Activated CD4-positive, alpha-beta T cell treated with anti-CD3 and anti-CD28 coated beads, Interleukin-2, Interleukin-4, amounts not matched to agents 100 ng/mL and 50 ng/mL, durations not matched to agents 16 hours and 8 hours (primary cell): ENCODE data around the gene STPG2.

Experiments used
- DNase-seq: peaks from one replicate; pipeline ENCODE4 v3.0.0-alpha.2; 2020; ENCODE audit warnings: low spot score

The STPG2 gene

DNA sequence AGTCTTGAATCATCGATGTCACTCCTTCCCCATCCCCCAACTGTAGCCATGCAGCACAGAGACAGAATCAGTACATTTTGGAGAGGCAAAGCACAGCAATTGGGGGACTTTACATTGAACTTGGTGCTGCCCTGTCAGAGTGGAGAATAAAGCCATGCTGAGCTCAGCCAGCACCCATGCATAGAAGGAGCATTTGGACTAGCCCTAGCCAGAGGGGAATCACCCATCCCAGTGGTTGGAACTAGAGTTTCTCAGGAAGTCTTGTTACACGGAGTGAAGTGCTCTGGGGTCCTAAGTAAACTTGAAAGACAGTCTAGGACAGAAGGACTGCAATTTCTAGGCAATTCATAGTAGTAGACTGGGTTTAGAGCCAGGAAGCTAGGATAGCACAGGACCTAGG is 49.6 kb downstream of the STPG2 start:
- no peak for DNase-seq

DNA sequence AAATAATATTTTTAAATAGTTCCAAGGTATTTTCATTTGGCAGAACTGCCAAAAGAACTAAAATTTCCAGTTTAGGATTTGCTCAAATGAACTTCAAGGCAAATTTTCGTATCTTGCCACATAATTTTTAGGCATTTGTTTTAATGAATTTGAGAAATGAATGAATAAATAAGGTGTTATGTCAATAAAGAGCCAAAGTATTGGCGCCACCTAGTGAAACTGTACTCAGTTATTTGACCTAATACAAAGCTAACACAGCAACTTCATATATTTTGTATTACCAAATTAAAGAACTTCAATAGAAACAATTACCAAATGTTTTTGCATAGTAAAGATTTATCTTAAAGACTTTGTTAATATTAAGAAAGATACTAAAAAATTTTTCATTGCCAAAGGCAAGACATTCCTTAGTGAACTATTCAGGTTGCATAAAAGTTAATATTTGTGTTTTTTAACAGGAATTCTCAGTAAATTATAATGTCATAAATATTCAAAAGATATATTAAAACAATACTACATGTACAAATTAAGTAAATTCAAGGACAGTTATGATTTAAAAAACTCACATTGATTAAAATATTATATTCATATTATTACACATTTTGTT is 50.3 kb downstream of the STPG2 start:
- DNase-seq = peak; percentile 9

DNA sequence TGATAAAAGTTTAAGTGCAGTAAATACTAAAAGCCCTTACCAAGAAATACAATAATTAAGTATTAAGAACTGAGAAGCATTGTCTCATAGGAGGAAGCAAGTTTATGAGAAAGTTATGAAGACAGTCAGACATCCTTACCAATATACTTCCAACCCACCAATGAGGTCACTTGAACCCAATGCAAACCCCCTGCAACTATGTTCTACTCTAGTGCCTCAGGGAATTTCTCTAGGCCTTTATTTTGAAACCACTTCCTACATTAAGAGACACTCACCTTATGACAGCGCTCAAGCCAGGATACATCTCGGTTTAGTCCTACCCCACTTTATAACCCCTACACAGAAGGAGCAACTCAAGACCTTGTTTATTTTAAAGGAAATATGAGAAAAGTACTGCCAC is 61.3 kb downstream of the STPG2 start:
- no peak for DNase-seq

DNA sequence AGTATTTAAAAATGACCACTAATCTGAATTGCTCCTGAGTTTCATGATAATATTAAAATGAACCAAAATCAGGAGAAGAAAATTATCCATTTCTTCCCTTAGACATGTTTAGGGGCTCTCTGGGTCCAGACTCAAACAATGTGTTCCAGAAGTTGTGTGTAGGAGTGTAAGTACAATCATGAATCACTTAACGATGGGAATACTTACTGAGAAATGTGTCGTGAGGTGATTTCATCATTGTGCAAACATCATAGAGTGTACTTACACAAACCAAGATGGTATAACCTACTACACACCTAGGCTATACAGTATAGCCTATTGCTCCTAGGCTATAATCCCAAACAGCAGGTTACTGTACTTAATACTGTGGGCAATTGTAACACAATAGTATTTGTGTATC is 74.8 kb downstream of the STPG2 start:
- DNase-seq = no peak

DNA sequence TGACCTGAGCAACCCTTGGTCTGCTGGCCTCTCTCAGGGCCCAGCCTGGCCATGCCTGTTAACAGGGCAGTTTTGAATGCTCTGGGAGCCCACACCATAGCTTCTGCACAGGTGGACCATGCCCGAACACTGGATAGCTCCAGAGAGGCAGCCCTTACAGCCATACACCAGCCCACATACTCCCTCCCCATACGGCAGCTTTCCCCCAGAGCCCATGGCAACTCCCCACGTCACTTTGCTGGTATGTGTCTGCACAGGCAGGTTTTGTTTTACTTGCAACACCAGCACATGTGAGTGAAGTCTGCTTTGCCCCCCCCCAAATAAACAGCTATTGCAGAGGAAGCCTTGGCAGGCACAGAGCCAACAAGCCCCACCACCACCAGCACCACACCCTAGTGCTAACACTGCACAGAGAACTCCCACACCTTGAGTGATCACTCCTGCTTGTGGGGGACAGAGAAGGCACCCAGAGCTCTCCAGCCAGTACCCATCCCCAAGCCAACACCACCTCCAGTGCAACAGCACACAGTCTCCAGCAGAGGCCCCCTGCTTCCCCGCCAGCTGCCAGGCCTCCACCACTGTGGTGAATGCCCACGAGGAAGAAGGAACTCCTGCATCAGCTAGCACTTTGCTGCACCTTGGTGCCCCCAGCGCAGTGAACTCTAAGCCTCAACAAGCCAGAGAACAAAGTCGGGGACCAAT is 87.3 kb downstream of the STPG2 start:
- no peak for DNase-seq

DNA sequence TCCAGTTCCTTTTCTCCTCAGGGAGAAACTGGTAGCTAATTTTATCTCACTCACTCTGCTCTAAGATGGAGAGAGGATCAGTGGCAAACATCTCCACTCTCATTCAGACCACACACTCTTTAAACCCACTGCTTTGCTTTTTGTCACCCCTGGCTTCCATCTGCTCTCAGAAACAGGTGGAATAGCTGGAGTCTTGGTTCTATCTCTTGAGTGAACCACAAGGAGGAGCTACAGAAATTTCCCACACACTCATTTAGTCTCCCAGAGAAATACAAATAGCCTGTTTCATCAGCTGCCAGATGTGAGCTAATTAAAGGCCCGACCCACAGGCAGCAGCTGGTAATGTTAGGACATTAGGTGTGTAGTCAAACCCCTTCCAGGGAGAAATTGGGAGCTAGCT is 96.6 kb downstream of the STPG2 start:
- no peak for DNase-seq

DNA sequence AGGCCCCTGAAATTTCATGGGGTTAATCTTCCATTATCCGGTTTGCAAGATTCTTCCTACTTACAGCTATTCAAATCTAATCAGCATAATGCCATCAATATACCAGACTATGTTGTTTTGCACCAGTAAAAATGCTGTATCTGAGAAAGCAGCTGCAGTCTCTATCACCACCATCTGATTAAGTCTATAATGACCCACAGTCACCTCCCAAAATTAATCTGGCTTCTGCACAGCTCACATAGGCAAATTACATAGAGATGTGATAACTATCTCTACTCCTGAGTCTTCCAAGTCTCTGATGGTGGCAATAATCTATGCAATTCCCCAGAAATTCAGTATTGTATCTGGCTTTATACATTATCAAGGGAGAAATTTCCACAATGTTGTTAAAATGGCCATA is 113.2 kb downstream of the STPG2 start:
- no peak for DNase-seq

DNA sequence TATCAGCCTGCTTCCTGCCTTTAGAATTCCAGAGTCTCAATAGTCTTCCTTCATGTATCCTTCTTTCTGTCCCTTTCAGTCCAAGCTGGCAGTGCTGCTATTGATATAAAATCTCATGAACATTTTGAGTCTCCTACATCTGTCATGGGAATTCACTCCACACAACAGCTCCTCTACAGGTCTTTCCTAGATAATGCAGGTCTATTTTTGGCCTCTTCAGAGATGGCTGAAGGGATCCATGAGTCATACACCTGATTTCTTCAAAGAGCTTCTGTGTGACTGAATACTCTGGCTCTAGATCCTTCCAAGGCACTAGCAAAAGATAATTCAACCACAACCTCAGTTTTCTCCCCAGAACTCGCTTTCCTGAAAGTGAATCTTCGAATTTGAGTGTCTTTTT is 115.4 kb downstream of the STPG2 start:
- DNase-seq = peak; percentile 2

DNA sequence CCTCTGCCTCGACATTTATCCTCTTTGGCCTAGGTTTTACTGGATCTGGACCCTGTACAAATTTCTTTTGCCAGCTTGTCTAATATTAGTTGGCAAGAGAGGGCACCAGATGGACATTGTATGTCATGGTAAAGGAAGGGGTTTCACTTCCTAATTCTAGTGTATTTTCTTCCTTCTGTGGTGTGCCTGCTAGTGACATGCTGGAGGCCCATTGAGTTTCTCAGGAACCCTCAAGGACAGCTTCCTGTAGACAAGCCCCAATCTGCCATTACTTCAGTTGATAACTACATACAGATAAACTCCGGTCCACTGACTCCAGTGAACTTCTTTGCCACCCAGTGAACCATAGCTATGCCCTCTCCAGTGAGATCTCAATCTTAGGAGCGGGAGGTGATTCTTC is 116.9 kb downstream of the STPG2 start:
- DNase-seq = no peak

DNA sequence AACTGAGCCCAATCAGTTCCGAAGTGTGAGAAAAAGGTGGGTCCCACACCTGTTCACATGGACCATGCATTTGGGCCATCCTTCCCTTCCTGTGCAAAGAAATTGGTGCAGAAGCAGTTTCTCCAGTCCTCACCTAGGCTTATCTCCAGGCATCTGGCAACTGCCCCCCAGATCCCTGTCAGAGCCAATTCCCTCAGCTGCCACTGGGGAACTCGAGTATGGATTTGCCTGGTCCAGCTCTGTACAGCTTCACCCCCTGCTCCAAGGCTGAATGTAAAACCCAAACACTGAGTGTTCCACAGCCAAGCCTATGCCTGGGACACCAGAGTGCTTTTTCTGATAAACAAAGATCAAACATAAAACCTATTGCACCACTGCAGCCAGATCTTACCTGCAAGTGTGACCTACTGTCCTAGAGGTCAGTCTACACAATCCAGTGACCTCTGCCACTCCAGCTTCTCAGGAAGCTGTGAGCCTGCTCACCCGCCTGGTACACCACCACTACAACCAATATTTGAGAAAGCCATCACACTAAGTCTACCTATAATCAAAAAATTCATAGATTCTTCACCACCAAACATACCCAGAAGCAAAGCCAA is 136.4 kb downstream of the STPG2 start:
- no peak for DNase-seq

DNA sequence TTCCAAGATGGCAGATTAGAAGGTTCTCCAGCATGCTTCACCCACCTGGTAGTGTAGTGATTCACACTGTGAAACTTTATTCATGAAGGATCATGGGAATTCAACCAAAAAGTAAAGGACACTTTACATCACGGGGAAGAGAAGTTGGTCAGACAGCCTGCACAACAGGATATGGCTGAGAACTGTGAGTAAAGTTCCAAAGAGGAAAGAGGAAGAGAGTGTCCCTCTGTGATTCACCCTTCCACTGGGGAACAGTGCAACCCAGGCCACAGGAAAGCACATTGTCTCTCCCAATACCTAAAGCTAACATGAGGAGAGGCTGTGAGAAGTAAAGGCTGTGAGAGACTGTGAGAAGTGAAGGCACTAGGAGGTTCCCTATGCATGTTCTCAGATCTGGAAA is 137.2 kb downstream of the STPG2 start:
- DNase-seq = no peak

DNA sequence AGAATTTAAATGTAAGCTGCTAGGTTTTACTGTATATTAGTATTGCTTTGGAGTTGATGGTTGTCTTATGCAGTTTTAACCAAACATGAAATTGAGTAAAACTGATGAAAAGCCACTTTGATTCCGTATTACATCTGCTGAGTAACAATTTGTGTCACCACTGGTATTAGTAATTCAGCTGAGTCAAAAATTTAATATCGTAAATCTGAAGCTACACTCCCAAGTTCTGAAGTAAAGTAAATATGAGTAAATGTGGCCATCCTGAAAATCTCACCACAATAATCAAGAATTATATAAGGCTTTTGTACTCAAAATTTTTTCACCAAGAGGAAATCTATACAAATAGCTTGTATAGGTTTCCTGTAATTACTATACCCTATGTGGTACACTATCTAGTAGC is 142.3 kb downstream of the STPG2 start:
- DNase-seq = no peak

DNA sequence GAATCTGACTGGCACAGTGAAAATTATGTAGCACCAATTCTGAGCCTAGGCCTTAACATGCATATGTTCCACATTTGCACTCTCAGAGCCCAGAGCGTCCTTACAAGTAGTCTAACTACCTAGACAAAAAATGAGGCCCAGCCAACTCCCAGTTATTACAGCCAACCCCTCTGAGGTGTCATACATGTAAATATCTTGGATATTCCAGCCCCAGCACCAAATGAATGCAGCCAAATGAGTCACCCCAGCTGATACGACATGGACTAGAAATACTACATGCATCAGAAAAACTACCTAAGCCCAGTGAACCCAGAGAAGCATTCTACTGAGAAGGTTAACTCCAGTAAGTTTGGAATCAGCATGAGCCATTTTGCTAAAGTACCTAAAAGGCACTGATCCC is 145.1 kb downstream of the STPG2 start:
- no peak for DNase-seq

DNA sequence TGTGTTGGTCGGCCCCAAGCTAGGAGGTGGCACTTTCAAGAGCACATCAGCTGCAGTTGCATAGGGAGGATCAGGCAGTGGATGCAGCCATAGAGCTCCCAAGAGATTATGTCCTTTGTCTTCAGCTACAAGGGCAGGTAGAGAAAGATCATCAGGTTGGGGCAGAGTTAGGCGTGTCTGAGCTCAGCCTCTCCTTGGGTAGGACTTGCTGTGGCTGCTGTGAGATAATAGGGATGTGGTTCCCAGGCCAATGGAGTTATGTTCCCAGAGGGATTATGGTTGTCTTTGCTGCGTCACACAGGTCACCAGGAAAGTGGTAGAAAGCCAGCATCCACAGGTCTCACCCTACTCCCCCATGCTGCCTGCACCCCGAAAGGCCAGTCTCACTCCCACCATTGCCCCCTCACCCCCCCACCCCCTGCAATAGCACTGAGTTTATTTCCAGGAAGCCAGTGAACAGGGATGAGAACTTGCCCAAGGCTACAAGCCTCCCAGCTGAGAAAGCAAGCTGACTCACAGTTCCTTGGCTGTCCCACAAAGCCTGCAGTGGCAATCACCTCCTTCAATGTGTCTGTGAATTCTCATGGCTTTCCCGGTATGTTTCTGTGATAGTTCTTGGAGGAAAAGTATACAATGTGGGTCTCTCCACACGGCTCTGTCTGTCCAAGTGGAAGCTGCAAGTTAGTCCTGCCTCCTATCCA is 148.4 kb downstream of the STPG2 start:
- DNase-seq = no peak

DNA sequence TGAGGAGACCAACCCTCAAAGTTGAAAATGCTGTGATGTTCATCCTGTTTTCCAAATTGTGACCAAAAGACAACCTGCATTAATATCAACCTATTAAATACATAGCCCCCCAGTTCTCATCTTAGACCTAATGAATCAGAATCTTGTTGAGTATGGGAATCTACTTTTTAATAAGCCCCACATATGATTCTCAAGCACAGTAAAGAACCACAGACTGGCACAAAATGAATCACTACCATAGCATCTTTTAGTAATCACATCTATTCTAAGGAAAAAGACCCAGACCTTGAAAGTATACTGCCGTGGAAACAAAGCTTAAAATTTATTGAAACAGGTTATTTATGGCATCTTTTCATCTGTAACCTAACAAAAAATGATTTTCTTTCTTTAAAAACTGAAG is 152.9 kb downstream of the STPG2 start:
- no peak for DNase-seq

DNA sequence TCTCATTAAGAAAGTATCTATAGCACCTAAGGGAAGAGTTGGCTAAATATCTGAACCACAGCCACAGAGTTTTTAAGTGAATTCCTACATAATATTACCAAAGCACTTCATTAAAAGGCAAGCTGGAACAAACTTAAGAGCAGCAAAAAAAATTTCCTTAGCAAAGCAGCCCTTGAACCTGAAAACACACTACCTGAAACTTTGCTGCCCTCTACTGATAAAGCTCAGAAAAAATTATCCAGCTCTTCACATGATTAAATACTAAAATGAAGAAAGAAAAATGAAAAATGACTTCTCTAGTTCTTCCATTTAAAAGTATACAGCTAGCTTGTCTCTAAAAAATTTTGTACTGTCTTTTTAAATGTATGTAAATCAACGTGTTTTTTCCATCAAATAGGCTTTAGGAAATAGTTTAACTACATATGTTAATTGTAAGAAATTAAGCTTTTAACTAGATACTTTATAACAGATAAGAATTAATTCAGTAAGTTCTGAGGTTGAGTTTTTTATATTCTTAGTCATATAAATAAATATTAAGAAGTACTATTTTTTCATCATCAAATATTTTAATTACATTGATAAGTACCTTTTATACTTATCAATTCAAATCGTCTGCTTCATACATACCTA is 156.1 kb downstream of the STPG2 start:
- DNase-seq = peak; percentile 19

DNA sequence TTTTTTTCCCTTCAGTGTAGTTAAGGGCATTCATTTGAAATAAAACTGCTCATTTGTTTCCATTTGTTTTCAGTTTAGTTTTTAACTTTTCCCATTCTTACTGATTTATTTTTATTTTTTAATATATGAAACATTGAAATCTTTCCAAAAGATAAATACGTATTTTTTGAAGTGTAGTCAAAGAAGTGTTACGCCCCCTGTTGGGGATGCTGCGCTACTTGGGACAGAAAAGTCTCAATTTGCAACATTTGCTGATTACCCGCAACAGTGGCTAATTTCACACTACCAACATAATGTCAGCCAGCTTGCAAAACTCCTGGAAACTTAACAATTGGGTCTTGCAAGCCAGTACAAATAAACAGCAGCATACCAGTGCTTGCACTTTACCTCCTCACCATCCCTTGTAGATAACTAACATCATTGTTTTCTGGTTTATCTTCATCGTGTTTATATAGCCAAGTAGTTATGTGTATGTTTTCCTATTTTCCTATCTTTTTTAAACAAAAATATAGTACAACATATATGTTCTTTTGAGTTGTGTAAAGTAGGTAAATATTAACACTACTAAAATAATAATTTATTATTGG is 158.6 kb downstream of the STPG2 start:
- no peak for DNase-seq

DNA sequence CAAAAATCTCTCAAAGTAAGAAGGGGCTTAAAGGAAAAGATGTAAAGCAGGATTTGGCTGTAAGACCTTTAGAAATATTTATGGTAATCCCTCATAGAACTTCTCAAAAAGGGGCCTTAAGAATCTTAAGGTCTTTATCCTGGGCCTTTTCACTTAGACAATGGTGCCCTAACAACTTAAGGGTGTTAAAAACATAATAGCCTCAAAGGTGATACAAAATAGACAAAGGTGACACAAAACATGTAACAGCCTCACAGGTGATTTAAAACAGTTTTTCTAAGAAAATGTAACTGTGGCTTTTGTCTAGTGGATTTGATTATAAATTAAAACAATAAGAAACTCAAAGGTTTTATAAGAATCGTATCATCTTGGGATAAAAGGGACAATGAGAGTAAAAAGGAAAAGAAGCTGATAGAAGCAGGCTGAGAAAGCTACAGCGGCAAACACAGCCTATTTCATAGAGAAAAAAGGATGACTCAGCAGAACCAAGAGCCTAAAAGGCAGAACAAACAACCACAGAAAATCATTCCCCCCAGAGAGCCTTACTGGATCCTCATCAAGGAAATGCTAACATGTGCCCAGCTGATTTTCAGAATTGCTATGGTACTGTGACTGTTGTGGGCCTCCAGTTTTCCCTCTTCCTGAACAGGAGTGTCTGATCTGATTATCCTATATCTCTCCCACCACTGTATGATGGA is 164.3 kb downstream of the STPG2 start:
- no peak for DNase-seq

DNA sequence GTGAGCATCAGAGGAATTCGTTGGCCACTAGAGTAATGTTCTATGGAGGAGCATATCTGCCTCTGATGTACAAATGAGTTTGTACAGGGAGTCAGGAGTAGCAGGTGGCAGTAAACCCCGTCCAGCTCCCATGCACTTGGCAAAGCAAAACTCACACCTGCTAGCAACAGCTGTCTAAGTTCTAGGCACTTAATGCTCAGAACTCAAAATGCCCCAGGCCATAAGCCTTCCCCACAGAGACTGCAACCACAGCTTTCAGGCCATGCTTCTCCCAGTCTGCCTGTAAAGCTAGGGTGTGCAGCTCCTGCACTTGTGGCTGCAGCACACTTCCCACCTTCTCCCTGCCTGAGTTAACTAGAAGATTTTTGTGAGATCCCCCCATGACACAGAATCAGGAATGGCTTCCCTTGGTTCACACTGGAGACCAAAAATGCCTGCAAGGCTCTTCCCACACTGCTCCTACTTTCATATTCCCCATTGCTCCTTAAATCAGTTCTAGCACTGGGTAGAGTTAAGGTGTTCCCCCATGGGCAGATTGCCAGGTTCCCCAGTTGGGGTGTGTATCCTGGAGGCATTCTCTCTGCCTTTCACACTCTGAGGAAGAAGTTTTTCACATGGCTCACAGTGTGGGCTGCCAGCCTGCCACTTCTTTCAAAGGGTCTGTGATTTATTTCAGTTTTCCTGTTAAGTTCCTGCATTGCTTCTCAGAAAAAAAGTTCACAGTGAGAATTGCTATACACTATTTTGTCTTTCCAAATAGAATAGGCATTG is 189.9 kb downstream of the STPG2 start:
- no peak for DNase-seq

DNA sequence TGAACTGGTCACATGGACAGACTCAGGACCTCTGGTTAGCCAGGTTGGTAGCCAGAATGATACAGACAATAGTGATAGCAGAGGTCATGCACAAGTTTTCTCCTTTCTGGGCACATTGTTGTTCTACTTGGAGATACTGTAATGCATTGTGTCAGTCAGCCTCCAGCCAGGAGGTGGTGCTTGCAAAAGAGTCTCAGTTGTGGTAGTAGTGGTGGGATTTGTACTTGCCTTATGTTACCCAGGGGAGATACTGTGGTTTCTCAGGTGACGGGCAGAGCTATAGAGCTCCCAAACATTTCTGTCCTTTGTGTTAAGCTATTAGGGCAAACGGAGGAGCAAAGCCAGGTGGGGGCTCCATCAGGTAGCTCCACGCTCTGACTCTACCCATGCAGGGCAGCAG is 190.5 kb downstream of the STPG2 start:
- no peak for DNase-seq

DNA sequence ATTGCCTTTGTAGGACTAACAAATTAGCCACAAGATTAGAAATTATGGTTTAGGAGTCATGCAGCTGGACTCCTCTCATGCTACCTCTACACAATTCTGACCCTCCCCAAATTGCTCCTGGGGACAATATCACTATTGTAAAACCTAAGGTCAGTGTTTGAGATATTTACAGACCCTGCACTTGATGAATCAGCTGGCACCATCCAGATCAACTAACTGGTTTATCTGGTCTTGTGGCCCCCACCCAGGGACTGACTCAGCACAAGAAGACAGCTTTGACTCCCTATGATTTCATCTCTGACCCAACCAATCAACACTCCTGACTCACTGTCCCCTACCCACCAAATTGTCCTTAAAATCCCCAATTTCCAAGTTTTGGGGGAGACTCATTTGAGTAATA is 192.4 kb downstream of the STPG2 start:
- no peak for DNase-seq
